Kidney (tissue), 14 donors: ENCODE data around the gene MIEF1. TPM values are rescaled to one million over a fixed set of nuclear protein-coding genes. Genes with fewer than 3 reads are reported as not detected.

Experiments used
- DNase-seq, 5 donors: peaks; one replicate each; pipeline ENCODE4 v3.0.0-alpha.2; 2013 to 2020
- FAIRE-seq: peaks from 2 replicates; lab custom pipeline; 2012; peaks lifted over from hg19 to GRCh38; lab: Jason Lieb, UNC
- H3K27ac ChIP-seq, 2 donors: one replicate each; pipeline ENCODE4 v1.7.0; 2013; ENCODE audit warnings: low read depth in 2 of 2, low read length in 2 of 2, inconsistent platforms in 1 of 2
- H3K27me3 ChIP-seq: one replicate; pipeline ENCODE4 v1.7.1; 2013; ENCODE audit warnings: low read length, inconsistent platforms; ENCODE audit not compliant: control insufficient read depth, insufficient read depth
- H3K36me3 ChIP-seq, 3 donors: one replicate each; pipeline versions ENCODE4 v1.7.0 to v1.7.1; 2013; ENCODE audit warnings: low read length in 3 of 3, control low read depth in 1 of 3, inconsistent platforms in 1 of 3; ENCODE audit not compliant: insufficient read depth in 3 of 3, control insufficient read depth in 2 of 3
- H3K4me1 ChIP-seq, 3 donors: one replicate each; pipeline versions ENCODE4 v1.7.0 to v1.7.1; 2013; ENCODE audit warnings: low read length in 3 of 3, inconsistent platforms in 1 of 3, low read depth in 1 of 3; ENCODE audit not compliant: control insufficient read depth in 2 of 3, insufficient read depth in 2 of 3
- H3K4me3 ChIP-seq, 3 donors: one replicate each; pipeline versions ENCODE4 v1.7.0 to v1.8.1; 2013; ENCODE audit warnings: low read length in 3 of 3, control low read depth in 1 of 3, inconsistent platforms in 1 of 3
- H3K9ac ChIP-seq, 3 donors: one replicate each; pipeline versions ENCODE4 v1.7.0 to v1.7.1; 2013; ENCODE audit warnings: low read length in 3 of 3, control low read depth in 1 of 3, inconsistent platforms in 1 of 3
- H3K9me3 ChIP-seq, 3 donors: one replicate each; pipeline versions ENCODE4 v1.7.0 to v1.7.1; 2013; ENCODE audit warnings: low read length in 3 of 3, control low read depth in 1 of 3, inconsistent platforms in 1 of 3; ENCODE audit not compliant: control insufficient read depth in 2 of 3, insufficient read depth in 1 of 3
- CTCF ChIP-seq: IDR thresholded peaks from 3 replicates; pipeline ENCODE4 v1.5.1; 2012; ENCODE audit warnings: mild to moderate bottlenecking, moderate library complexity, borderline replicate concordance; ENCODE audit not compliant: insufficient read depth; ENCODE audit errors: extremely low read depth
- intact Hi-C: fragments of 100-400 bp; cut with DNase I; formaldehyde crosslinking; loops from one replicate; pipeline ENCODE4 v1.11.1; 2022
- polyA plus RNA-seq: library from polyadenylated mRNA; stranded (reverse); fragments of 350-450 nt; fragmentation: Illumina TruSeq; extraction: RNeasy Lipid Tissue Mini Kit (QIAGEN cat#74804); gene quantifications from one replicate; pipeline ENCODE4 v1.2.3, GENCODE V29; 2014; ENCODE audit warnings: low read depth, low replicate concordance; ENCODE audit not compliant: insufficient read depth
- total RNA-seq: library from RNA; stranded (reverse); fragmentation: NEBNext Ultra II Directional; extraction: Animal tissue kit (Norgen Biotek cat#: 25700); gene quantifications from one replicate; pipeline ENCODE4 v1.2.1, GENCODE V29; 2021
- donor health status: control.
- donor health status: control.
- donor health status: control.
- donor health status: control.
- donor health status: control.
- donor health status: DM: yes; HTN: yes; CAD: no.
- donor health status: Normal renal cell carcinoma (clear cell type).

MIEF1 gene
- total and polyA plus RNA-seq, 2 donors from 2014 or later: 13.0 to 27.9 TPM

- Histone ChIP-seq H3K9me3 (no peaks in the 10 kb centered on the region), H3K9ac (no peak overlapping the region), H3K36me3 (no peaks in the 10 kb centered on the region), H3K27ac (no peak overlapping the region), H3K4me1 (peaks cover 0 to 4% (median 2%) of the 10 kb centered on the region in 3 donors), H3K27me3 (no peaks in the 10 kb centered on the region), H3K4me3 (no peak overlapping the region)
- no peak for TF ChIP-seq CTCF
- FAIRE-seq (no peak), DNase-seq (peak in 1 of 5 donors; percentile 69)
- intact Hi-C loops: no loop called here
Measured at GRCh38 chr22:39491696-39492095, 10.4 kb upstream of the MIEF1 start.

DNA sequence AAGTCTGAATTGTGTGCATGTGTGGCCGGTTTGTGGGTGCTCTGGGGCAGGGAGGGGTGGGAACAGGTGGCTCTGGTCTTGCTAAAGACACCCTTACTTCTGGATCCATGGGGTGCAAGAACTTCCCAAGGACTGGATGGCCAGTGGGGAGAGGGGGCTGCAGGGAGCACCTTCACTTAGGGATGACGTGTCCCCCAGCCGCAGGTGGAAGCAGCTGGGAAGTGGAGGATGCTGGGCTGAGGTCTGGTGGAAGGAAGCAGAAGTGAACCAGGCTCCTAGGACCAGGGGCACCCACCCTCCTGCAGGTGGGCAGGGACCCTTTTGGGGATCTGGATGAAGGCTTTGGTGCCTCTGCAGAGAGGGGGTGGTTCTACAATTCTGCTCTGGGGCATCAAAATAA lies 9.9 kb upstream of the MIEF1 start:
- no peak overlapping the region for H3K4me3 ChIP-seq
- H3K27me3 ChIP-seq: no peaks in the 10 kb centered on the region
- peaks cover 0 to 4% (median 2%) of the 10 kb centered on the region in 3 donors for H3K4me1 ChIP-seq
- no peaks in the 10 kb centered on the region for H3K9me3 ChIP-seq
- H3K9ac ChIP-seq: no peak overlapping the region
- no peak overlapping the region for H3K27ac ChIP-seq
- DNase-seq (peak in 1 of 5 donors; percentile 45), FAIRE-seq (no peak)
- H3K36me3 ChIP-seq: no peaks in the 10 kb centered on the region
- intact Hi-C loops: no loop called here
- TF ChIP-seq CTCF: no peak

GRCh38 chr22:39493759-39494158 lies 8.3 kb upstream of the MIEF1 start:
- FAIRE-seq (no peak), DNase-seq (peak in 1 of 5 donors; percentile 15)
- no peak overlapping the region for H3K4me3 ChIP-seq
- no peaks in the 10 kb centered on the region for H3K36me3 ChIP-seq
- no peak overlapping the region for H3K27ac ChIP-seq
- no peak for TF ChIP-seq CTCF
- H3K9me3 ChIP-seq: no peaks in the 10 kb centered on the region
- no peak overlapping the region for H3K9ac ChIP-seq
- peaks cover 0 to 4% (median 2%) of the 10 kb centered on the region in 3 donors for H3K4me1 ChIP-seq
- H3K27me3 ChIP-seq: no peaks in the 10 kb centered on the region
- intact Hi-C loops: no loop called here

- Histone ChIP-seq H3K4me3 (no peak overlapping the region), H3K27ac (no peak overlapping the region), H3K9ac (no peak overlapping the region), H3K36me3 (no peaks in the 10 kb centered on the region), H3K27me3 (no peaks in the 10 kb centered on the region), H3K9me3 (no peaks in the 10 kb centered on the region), H3K4me1 (peaks cover 0 to 4% (median 2%) of the 10 kb centered on the region in 3 donors)
- intact Hi-C loops: no loop called here
- DNase-seq: peak in 1 of 5 donors; percentile 58
- TF ChIP-seq CTCF: no peak
- FAIRE-seq: no peak
Measured at GRCh38 chr22:39494471-39495120, 7.5 kb upstream of the MIEF1 start.
